Measurements from ENCODE around the gene PRELID2. TPM values are rescaled to one million over a fixed set of nuclear protein-coding genes. Genes with fewer than 3 reads are reported as not detected.

Gene PRELID2
- total RNA-seq, 2 donors from 2014 or later: 16.1 to 24.8 TPM

Other genes starting within 250 kb of the PRELID2 start
- gene GRXCR2, start 37.7 kb upstream of the PRELID2 start, total RNA-seq: not detected
- 1 to 10 TPM; 2.1 to 4.5 TPM for gene SH3RF2, start 101.2 kb upstream of the PRELID2 start, total RNA-seq

All from posterior vena cava (tissue), 2 donors.